HG02870 (cell line): ENCODE results near the gene COPZ2.
"Not testable (repeated sequence)": the region's sequence is repeated elsewhere in the genome, so short reads cannot be mapped to it uniquely, and the experiment has no call there.

Source experiments
- ATAC-seq: cut with Tn5 transposase; IDR thresholded peaks from one replicate; pipeline ENCODE4 v1.9.1; 2021; ENCODE audit warnings: mild to moderate bottlenecking, moderate library complexity; ENCODE audit not compliant: unreplicated experiment

COPZ2 gene

DNA sequence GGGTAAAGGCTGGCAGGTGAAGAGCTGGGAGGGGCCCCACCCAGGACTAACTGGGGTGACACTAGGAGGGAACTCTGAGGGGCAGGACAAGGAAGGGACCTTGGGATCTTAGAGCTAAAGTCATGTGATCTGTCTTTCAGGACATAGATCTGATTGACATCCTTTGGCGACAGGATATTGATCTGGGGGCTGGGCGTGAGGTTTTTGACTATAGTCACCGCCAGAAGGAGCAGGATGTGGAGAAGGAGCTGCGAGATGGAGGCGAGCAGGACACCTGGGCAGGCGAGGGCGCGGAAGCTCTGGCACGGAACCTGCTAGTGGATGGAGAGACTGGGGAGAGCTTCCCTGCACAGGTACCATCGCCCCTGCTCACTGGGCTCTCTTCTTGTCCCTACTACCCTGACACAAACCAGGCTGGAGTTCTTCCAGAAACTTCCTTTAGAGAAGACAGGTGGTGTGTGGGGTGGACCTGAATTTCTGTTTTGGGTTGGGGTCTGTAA is 18.7 kb upstream of the COPZ2 start:
- ATAC-seq, result no peak

DNA sequence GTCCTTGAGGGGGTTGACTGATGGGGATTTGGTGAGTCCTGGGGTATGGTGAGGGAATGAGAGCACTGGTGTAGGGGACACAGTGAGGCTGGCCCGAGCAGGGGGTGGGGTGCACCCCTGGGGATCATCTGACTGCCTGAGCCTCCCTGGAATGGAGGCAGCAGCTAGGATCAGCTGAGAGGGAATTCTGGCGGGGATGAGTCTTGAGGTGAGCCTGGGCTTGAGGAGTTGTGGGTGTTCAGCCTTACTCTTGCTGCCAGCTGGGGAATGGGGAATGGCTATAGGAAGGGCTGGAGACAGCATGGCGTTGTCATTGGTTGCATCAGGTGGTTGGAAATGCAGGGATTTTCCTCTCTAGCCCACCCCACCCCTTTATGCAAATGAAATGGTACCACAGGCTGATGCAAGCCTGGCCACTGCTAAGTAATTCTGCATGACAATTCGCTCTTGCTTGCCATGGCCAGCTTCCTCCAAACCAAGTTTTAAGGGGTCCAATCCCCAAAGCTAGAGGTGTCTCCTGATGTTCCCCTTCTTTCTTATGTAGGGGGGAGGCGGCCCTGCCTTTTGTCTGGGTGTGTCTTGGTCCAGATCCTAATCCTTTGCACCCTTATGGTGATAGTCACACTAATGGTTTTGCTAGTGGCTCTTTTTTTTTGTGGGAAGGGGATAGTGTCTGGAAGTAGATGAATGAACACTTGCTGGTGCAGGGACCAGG is 18.1 kb upstream of the COPZ2 start:
- ATAC-seq, result peak; percentile 73

DNA sequence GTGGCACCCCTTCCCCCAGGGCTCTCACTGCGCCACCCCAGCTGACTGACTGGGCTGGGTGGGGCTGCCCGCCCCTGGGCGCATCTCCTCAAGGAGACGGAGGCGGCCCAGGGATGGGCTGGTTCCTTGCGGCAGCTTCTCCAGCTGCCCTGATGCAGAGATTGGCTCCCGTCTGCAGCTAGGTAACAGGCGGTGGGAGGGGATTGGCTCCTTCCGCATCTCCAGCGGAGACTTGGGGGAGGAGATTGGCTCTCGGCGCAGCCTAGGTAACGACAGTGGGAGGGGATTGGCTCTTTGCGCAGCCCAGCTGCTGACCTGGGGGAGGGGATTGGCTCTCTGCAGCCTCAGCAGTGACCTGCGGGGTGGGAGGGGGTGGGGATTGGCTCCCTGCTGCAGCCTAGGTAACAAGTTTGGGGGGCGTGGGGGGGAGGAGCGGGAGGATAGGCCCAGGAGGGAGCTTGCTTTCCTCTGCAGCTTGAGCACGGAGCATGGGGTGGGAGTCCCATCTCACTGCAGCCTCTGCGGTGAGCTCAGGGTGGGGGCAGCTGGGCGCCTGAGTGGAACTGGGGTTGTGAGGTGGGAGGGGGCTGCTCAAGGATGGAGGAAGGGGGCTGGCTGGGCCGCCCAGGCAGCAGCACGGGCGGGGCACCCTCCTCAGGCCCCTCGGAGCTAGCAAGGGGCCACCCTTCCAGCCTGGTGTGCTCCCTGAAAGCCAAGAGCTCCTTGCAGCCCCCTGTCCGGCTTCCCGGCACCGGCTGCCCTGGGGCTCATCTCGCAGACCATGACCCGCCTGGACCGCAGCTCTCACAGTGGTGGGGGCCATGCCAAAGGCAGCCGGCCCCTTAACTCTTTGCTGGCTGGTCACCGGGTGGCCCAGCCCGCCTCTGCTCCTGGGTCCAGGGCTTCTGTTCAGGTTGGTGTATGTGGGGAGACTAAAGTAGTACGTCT is 16.9 kb upstream of the COPZ2 start:
- no peak for ATAC-seq

DNA sequence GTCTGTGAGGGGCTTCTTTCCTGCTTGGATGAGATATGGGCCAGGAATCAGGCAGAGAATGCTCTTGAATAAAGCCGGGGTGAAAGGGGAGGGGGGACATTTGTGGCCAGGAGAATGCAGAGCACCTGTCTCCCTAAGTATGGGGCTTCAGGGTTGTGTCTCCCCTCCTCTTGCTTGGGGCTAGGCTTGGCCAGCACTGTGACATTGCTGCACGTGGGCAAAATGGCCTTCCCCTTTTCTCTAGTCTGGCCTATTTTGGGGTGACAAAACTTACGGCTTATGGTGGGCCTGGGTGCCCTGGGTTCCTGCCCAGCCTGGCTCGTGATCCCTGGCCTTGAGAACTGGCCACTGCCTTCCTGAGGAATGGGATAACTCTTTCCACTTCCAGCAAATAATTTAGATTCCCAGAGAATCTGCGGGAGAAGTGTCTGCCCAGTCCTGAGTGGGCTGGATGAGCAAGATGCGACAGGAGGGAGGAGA is 16.2 kb upstream of the COPZ2 start:
- no peak for ATAC-seq

DNA sequence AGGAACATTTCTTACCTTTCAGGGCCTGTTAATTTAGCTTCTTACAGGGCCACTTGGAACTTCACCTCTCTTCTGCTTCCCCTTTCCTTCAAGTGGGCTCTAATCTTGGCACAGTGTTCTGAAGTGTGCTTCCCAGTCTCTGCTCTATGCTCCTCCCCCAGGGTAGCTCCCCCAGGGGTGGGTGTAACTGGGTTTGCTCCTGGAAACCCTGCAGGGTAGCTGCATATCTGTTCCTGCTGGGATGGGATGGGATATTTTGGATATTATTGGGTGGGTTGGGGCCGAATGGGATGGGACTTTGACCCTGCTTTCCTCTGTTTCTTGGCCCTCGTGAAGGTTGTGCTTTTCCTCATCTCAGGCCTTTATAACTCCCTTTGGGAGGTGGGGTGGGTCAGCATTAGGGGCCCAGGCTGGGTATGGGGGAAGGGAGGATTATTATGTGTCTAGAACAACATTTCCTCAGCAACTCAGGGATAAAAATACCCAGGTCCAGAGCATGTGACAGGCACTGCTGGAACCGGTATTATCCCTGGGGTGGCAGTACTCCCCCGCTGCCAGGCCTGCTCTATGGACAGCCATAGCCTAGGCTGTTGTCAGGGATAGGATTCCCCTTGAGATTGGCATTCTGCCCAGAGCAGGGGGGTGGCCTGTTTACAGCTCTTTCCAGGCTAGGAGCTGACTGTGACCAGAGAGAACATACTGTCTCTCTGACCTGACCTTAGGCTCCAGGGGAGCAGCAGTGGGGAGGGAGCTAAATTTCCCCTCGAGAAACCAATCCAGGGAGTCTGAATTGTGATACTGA is 15.6 kb upstream of the COPZ2 start:
- no peak for ATAC-seq

DNA sequence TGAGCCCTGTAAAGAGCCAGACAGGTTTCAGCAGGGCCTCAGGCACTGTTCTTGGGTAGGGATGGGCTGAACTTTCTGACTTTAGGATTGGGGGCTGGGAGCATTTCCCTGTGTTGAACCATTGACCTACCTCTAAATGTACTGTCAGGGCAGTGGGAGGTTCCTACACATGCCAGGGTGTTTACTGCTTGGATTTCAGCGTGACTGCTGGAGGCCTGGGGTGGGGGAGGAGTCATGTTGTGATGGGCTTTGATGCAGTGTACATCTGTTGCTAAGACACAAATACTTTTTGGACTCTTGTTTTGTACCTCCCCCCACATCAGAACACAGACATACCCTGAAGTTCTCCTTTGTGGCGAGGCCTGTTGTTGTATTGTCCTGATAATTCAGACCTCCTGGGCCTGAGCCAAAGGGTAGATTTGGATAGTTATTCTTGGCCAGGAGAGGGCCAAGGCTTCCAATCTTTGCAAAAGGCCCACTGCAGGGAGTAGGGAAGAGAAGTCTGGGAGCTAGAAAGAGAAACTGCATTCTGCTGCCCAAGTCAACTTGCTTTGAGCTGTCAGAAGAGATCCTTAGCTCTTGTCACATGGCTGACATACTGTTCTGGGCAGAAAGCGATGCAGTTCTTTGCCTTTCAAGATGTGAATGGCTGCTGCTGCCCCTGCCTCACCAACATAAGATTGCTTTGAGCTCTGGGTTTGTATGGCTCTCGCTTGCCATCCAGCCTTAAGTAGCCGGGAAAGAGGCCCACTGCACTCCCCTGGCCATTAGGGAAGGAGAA is 14.3 kb upstream of the COPZ2 start:
- ATAC-seq, result no peak

DNA sequence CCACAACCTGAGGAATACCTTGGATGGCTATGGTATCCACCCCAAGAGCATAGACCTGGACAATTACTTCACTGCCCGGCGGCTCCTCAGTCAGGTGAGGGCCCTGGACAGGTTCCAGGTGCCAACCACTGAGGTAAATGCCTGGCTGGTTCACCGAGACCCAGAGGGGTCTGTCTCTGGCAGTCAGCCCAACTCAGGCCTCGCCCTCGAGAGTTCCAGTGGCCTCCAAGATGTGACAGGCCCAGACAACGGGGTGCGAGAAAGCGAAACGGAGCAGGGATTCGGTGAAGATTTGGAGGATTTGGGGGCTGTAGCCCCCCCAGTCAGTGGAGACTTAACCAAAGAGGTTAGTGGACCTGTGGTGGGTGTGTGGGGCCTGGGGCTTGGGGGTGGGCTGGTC is 13.7 kb upstream of the COPZ2 start:
- no peak for ATAC-seq

DNA sequence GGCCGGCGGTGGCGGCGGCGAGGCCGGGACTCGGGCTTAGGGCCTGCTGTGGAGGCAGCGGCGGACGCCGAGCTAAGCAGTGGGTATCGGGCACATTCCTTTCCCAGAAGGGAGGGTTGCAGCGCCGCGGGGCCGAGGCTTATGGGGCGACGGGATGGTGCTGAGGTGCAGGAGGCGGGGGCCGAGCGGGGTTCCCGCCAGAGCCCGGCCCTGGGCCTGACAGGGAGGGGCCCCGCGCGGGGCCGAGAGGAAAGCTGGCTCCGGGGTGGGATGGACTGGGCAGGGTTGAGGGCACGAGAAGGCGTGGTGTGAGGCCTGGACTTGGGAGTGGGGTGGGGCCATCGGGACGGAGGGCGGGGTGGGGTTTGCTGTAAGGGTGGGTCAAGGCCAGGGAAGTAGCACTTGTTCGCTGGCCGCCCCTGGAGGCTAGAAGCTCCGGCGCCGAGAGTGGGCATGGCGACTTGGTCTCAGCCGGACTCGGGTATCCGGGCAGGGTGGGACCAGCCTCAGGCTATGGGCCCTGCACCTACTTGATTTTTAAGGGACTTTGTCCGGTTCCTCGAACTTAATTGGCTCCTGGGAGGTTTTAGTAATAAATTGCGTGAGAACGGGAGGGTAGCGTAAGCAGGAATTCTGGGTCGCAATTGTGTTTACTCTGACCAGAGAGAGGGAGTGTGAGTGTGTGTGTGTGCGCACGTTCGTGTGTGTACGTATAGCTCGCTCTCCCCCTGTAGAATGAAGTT is 11.0 kb upstream of the COPZ2 start:
- peak; percentile 38 for ATAC-seq

DNA sequence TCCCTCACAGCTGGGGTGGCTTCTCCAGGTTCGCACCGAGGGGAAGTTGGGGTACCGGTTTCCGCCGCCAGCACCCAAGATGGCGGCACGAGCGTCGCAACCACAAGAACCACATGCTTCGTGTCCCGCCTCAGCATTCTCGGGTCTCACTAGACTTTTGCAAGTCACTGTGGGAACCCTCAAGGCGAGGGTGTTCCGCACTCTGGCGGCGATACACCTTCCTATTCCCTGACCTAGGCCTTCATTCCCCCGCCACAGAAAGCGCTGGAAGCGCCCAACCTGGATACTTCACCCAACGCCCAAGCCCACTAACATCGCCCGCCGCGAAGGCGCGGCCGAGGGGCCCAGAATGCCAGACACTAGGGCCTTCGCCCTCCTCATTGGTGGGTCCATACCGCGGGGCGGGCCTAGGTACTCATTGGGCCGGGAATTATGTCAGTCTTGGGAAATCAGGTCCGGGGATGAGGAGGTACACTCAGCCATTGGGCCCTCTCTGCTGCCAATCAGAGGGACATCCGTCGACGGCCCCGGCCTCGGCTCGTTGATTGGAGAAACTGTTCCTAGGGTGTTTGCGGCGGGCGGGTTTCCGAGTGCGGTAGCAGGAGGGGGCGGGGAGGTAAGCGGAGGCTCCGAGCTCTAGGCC is 10.3 kb upstream of the COPZ2 start, which contains the start of gene NFE2L1:
TSS of gene NFE2L1 (plus strand) at position 619 of the 643 bp plus-strand sequence. CDS start 2,760 bp downstream, outside the sequence.
- ATAC-seq, result peak; percentile 90

DNA sequence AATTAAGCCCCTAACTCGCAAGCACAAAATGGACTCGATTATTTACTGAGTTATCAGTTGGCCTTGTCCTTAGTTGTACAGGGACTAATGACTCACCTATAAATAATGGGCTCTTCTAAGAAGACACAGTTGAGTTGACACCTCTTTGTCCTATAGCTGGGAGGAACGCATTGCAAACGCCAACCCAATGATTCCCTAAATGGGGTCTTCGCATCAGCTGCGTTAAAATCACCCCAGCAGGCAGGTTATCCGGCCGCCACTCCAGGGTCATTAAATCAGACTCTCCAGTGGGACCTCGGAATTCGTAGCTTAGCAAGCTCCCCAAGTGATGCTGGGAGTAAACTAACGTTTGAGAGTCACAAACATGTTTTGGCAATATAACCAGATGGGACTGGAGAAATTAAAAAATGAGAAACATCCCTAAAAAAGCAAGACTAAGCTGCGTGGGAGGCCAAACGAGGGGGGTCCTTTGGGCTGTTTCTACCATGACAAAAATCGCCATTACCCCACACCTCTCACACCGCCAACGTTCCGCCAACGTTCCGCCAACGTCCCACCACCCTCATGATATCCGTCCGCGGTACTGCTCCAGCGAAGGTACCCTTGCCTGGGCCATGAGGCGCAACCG is 9.6 kb upstream of the COPZ2 start:
- no peak for ATAC-seq

DNA sequence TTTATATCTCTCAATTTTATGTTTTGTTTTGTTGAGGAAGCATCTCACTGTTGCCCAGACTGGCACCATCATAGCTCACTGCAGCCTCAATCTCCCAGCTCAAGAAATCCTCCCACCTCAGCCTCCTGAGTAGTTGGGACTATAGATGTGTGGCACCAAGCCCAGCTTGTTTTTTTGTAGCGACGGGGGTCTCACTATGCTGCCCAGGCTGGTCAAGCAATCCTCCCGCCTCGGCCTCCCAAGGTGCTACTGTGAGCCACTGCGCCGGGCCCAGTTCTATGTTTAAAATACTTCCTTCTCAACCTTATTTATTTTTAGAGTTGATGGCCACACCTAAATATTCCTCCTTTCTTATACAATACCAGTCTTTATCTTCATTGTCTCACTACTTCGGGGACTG is 8.7 kb upstream of the COPZ2 start:
- ATAC-seq, result no peak

DNA sequence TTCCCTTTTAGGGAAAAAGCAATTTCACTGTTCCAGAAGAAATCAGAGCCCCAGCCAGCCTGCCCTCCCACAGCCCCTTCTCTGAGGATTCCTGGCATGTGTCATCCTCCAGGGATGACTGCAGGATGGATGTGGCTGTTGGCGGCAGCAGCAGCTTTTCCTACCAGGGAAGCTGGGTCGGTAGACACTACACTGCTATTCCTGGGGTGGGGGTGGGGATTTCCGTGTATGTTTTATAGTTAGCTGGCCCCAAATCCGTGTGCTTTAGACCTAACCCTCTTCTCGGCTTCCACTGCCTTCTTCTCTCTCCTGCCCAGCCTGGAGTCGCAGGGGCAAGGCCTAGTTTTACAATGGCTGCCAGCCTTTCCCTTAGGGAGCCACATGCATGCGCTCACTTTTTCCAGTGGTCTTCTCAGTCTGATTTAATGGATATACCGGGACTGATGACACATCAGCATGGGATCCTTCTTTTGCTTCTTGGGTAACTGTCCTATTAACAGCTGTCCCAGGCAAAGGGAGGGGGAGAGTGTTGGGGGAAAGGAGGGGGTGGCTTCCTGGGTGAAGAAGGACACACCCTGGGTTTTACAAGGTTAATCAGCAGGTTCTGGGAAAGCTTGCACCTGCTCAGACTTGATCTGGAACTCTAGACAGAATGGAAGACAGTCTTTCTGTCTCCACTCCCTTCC is 7.9 kb upstream of the COPZ2 start:
- no peak for ATAC-seq

DNA sequence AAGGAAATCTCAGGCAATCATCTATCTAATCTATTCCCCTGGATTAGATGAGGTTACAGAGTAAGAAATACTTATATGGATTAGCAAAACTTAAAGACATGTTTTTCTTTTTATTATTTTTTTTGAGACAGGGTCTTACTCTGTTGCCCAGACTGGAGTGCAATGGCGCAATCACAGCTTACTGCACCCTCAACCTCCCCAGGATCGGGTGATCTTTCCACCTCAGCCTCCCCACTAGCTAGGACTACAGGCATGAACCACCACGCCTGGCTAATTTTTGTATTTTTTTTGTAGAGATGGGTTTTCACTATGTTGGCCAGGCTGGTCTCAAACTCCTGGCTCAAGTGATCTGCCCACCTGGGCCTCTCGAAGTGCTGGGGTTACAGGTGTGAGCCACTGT is 7.3 kb upstream of the COPZ2 start:
- ATAC-seq, result no peak

DNA sequence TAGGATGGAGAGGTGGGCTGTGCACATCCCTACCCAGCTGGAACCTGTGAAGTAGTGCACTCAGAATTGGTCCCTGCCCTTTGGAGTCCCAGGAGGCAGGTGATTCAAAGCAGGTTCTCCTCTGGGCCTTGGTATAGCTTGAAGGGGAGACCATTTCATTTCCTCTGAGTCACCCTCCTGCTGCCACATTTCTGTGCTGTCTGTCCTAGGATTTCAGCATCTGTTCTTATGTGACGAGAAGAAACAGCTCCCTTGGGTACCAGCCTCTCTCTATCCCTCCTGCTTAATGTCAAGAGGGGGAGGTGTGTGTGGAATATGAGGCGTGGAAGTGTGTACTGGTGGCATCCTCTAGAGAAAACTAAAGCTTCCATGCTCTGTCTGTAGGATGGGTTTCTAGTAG is 5.6 kb upstream of the COPZ2 start:
- ATAC-seq, result no peak

DNA sequence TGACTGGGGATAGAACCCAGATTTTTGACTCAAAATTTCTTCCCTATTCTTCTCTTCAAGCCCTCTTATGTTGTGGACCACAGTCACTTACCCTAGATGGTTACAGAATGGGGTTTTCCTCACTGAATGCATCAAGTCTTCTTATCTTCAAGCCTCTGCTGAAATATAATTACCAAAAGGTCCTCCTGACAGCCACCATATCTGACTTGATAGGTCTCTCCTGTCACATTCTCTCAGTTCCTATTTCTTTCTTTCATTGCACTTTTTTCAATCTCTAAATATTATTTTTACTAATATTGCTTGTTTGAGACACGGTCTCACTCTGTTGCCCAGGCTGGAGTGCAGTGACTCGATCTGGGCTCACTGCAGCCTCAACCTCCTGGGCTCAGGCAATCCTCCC is 1.1 kb upstream of the COPZ2 start:
- no peak for ATAC-seq

DNA sequence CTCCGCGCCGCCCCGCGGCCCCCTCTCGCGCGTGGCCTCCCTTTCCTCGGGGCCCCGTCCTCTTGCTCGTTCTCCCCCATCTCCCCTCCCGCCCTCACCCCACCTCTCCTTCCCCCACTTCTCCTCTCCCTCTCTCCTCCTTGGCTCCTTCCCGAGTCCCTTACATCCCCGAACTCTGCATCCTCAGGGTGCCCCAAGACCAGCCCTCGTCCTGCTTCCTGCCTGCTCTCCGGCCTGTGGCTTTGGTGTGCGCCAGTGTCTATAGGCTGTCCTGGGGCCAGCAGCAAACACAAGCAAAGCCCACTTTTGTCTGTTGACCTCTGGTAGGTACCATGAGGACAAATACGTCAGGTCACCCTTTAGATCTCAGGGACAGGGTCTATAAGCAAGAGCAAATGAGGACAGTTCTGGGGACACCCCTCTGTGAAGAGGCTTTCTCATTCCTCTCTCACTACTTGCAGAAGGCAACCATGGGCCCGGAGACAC is 284 bp upstream of the COPZ2 start:
- no peak for ATAC-seq

DNA sequence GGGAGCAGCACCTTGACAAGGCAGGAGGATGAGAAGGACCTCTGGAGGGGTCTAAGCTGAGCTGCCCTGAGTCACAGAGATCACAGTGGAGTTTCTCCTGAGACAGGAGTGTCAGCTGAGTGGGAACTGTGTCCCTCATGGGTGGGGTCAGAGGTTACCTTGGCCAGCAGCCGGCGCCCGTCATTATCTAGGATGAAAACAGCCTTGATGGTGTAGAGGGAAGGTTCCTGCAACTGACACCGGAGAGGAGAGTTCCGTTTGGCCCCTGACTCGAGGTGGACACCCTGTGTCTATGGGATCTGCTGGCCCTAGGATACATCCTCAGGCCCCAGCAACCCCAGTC is 933 bp downstream of the COPZ2 start:
- ATAC-seq, result no peak

DNA sequence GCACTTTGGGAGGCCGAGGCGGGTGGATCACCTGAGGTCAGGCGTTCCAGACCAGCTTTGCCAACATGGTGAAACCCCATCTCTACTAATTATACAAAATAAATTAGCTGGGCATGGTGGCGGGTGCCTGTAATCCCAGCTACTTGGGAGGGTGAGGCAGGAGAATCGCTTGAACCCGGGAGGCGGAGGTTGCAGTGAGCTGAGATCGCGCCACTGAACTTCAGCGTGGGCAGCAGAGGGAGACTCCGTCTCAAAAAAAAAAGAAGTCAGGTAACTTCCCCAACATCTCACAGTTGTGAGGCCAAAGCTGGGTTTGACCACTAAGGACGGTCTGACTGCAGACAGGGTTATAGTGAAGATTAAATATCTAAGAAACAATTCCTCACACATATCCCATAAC is 2.9 kb downstream of the COPZ2 start:
- ATAC-seq, result not testable (repeated sequence)
